ENCODE data around the gene OCA2. TPM values are rescaled to one million over a fixed set of nuclear protein-coding genes. Genes with fewer than 3 reads are reported as not detected.

OCA2 gene
- total RNA-seq, 1 experiment from 2014 or later: 0.57 TPM

DNA sequence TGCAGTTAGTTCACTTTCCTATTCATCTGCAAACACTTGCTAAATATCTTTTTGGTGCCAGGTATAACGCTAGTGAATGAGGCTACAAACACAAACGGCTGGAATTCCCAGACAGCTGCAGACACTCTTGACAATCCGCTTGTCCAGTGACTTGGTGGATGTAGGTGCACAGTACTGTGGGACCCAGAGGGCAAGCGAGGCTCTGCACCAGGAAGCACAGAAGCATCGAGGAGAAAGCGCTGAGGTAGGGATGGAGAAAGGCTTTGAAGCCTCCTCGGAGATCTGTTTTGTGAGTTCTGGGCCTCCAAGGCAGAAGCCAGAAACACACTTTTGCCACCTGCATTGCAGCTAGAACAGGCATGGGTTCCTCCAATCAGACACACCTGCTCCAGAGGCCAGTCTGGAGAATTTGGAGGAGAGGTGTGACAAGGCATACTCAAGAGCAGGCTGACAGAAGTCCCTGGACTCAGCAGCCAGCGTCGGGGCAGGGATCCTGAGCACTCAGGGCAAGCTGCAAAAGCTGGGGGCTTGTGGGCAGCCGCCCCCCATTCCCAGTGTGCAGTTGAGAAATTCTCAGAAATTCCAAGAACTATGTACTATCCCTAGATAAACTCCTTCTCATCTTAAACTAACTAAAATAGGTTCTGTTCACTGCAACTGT is 232.5 kb downstream of the OCA2 start:
- Histone ChIP-seq H3K36me3 (ENCODE audit: control insufficient read depth, insufficient read depth, low read length) (no peaks in the 10 kb centered on the region), H3K4me1 (no peaks in the 10 kb centered on the region), H3K27me3 (replicated peaks; ENCODE audit: control insufficient read depth, insufficient read depth, low read length) (no peaks in the 10 kb centered on the region), H3K4me3 (ENCODE audit: low read depth, low read length) (no peak overlapping the region), H3K9me3 (no peaks in the 10 kb centered on the region)
- intact Hi-C loops (cut with micrococcal nuclease; ENCODE audit: unreplicated experiment): no loop called here
- no peak for DNase-seq
- Mint-ChIP-seq H3K4me1 (ENCODE audit: low read depth, unreplicated experiment) (no peaks in the 10 kb centered on the region), H3K27ac (ENCODE audit: unreplicated experiment) (no peak overlapping the region), H3K9me3 (ENCODE audit: unreplicated experiment) (no peaks in the 10 kb centered on the region), H3K36me3 (ENCODE audit: insufficient read depth, unreplicated experiment) (no peaks in the 10 kb centered on the region), H3K27me3 (ENCODE audit: insufficient read depth, unreplicated experiment) (peaks cover 17% of the 10 kb centered on the region), H3K4me3 (ENCODE audit: unreplicated experiment) (no peak overlapping the region)
- BruUV-seq (replicated peaks): no TSS peak
- POLR2A ChIA-PET: no interaction called here
- TF ChIP-seq, protein P1, sequence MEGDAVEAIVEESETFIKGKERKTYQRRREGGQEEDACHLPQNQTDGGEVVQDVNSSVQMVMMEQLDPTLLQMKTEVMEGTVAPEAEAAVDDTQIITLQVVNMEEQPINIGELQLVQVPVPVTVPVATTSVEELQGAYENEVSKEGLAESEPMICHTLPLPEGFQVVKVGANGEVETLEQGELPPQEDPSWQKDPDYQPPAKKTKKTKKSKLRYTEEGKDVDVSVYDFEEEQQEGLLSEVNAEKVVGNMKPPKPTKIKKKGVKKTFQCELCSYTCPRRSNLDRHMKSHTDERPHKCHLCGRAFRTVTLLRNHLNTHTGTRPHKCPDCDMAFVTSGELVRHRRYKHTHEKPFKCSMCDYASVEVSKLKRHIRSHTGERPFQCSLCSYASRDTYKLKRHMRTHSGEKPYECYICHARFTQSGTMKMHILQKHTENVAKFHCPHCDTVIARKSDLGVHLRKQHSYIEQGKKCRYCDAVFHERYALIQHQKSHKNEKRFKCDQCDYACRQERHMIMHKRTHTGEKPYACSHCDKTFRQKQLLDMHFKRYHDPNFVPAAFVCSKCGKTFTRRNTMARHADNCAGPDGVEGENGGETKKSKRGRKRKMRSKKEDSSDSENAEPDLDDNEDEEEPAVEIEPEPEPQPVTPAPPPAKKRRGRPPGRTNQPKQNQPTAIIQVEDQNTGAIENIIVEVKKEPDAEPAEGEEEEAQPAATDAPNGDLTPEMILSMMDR (IDR thresholded peaks at IDR 0.05; ENCODE audit: insufficient read depth in 1 of 2, low read depth in 1 of 2, low read length in 1 of 2, severe bottlenecking in 1 of 2, unreplicated experiment in 1 of 2): no peak
- CTCF ChIA-PET: no interaction called here

DNA sequence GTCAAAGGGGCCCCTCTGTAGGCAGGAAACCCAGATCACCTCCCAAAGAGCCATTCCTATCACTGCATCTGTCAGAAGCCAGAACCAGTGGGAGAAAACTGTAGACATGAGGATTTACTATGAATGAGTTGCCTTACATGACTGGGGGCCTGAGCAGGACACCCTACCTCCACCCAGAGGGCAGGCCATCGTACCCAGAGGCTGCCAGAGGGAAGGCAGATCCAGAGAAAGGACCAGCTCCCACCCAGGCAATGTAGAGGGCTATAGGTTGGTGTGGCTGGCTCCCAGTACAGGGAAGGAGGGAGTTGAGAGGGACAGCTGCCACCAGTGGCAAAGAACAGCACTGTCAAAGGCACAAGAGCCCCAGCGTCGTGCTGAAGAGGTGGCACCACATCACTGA is 233.2 kb downstream of the OCA2 start:
- Histone ChIP-seq H3K4me1 (no peaks in the 10 kb centered on the region), H3K9me3 (no peaks in the 10 kb centered on the region), H3K36me3 (ENCODE audit: control insufficient read depth, insufficient read depth, low read length) (no peaks in the 10 kb centered on the region), H3K27me3 (replicated peaks; ENCODE audit: control insufficient read depth, insufficient read depth, low read length) (no peaks in the 10 kb centered on the region), H3K4me3 (ENCODE audit: low read depth, low read length) (no peak overlapping the region)
- Mint-ChIP-seq H3K4me3 (ENCODE audit: unreplicated experiment) (no peak overlapping the region), H3K27ac (ENCODE audit: unreplicated experiment) (no peak overlapping the region), H3K27me3 (ENCODE audit: insufficient read depth, unreplicated experiment) (peaks cover 23% of the 10 kb centered on the region), H3K36me3 (ENCODE audit: insufficient read depth, unreplicated experiment) (no peaks in the 10 kb centered on the region), H3K9me3 (ENCODE audit: unreplicated experiment) (peaks cover 2% of the 10 kb centered on the region), H3K4me1 (ENCODE audit: low read depth, unreplicated experiment) (no peaks in the 10 kb centered on the region)
- DNase-seq: no peak
- TF ChIP-seq, protein P1 (IDR thresholded peaks at IDR 0.05; ENCODE audit: insufficient read depth in 1 of 2, low read depth in 1 of 2, low read length in 1 of 2, severe bottlenecking in 1 of 2, unreplicated experiment in 1 of 2): no peak
- intact Hi-C loops (cut with micrococcal nuclease; ENCODE audit: unreplicated experiment): no loop called here
- ChIA-PET CTCF (no interaction called here), POLR2A (no interaction called here)
- no TSS peak for BruUV-seq (replicated peaks)

DNA sequence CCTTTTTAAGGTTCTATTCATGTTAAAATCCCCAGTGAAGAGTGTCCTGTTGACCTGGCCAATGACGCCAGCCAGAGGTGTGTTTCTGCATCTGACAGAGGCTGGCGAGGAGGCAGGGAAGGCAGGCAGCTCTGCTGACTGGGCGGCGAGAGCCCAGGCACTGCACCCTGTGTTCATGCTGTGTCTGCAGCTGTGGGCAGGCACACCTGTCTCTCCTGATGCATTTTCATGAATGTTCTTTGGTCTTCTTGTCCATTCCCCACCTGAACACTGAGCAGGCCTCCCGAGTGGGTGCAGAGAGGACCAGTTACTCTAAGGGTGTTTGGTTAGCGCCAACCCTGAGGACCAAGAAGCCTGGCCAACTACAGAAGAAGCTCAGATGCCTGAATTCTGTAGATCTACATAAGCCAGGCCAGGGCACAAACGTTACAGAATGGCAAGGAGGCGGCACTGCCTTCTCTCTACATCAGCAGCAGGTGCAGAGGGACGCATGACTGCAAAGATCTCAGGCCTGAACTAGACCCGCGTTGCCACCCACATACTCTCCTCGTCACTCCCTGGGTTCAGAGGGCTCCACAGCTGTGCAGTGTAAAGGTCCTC is 233.7 kb downstream of the OCA2 start:
- TF ChIP-seq, protein P1 (IDR thresholded peaks at IDR 0.05; ENCODE audit: insufficient read depth in 1 of 2, low read depth in 1 of 2, low read length in 1 of 2, severe bottlenecking in 1 of 2, unreplicated experiment in 1 of 2): no peak
- Mint-ChIP-seq H3K27ac (ENCODE audit: unreplicated experiment) (no peak overlapping the region), H3K9me3 (ENCODE audit: unreplicated experiment) (peaks cover 7% of the 10 kb centered on the region), H3K4me1 (ENCODE audit: low read depth, unreplicated experiment) (no peaks in the 10 kb centered on the region), H3K27me3 (ENCODE audit: insufficient read depth, unreplicated experiment) (peaks cover 25% of the 10 kb centered on the region), H3K36me3 (ENCODE audit: insufficient read depth, unreplicated experiment) (no peaks in the 10 kb centered on the region), H3K4me3 (ENCODE audit: unreplicated experiment) (no peak overlapping the region)
- Histone ChIP-seq H3K4me1 (no peaks in the 10 kb centered on the region), H3K27me3 (replicated peaks; ENCODE audit: control insufficient read depth, insufficient read depth, low read length) (no peaks in the 10 kb centered on the region), H3K9me3 (no peaks in the 10 kb centered on the region), H3K36me3 (ENCODE audit: control insufficient read depth, insufficient read depth, low read length) (no peaks in the 10 kb centered on the region), H3K4me3 (ENCODE audit: low read depth, low read length) (no peak overlapping the region)
- ChIA-PET CTCF (no interaction called here), POLR2A (no interaction called here)
- DNase-seq: no peak
- no TSS peak for BruUV-seq (replicated peaks)
- intact Hi-C loops (cut with micrococcal nuclease; ENCODE audit: unreplicated experiment): no loop called here

All from Caco-2 (cell line).